Measurements from ENCODE around the gene ZNF620.

Gene ZNF620

DNA sequence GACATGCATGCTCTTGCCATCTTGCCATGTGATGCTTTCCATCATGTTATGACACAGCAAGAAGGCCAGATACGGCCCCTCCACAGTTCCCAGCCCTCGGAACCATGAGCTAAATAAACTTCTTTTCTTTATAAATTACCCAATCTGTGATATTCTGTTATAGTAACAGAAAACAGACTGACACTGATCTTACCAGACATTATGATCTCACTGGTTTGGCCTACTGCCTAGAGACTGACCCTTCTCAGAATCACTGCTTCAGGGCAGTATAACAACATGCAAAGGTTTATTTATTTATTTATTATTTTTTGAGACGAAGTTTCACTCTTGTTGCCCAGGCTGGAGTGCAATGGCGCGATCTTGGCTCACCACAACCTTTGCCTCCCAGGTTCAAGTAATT is 14.9 kb upstream of the ZNF620 start:
- Histone ChIP-seq H3K27ac (no peak overlapping the region), H3K27me3 (no peaks in the 10 kb centered on the region), H3K36me3 (peaks cover 22 to 38% (median 29%) of the 10 kb centered on the region in 3 donors), H3K9me3 (peaks cover 3 to 26% (median 25%) of the 10 kb centered on the region in 3 donors), H3K4me1 (no peaks in the 10 kb centered on the region), H3K4me3 (no peak overlapping the region)
- intact Hi-C loops (cut with DNase I; ENCODE audit: low total_unique reads), result no loop called here
- TF ChIP-seq, protein P1, sequence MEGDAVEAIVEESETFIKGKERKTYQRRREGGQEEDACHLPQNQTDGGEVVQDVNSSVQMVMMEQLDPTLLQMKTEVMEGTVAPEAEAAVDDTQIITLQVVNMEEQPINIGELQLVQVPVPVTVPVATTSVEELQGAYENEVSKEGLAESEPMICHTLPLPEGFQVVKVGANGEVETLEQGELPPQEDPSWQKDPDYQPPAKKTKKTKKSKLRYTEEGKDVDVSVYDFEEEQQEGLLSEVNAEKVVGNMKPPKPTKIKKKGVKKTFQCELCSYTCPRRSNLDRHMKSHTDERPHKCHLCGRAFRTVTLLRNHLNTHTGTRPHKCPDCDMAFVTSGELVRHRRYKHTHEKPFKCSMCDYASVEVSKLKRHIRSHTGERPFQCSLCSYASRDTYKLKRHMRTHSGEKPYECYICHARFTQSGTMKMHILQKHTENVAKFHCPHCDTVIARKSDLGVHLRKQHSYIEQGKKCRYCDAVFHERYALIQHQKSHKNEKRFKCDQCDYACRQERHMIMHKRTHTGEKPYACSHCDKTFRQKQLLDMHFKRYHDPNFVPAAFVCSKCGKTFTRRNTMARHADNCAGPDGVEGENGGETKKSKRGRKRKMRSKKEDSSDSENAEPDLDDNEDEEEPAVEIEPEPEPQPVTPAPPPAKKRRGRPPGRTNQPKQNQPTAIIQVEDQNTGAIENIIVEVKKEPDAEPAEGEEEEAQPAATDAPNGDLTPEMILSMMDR (IDR thresholded peaks at IDR 0.05), result no peak
- DNase-seq, result no peak

DNA sequence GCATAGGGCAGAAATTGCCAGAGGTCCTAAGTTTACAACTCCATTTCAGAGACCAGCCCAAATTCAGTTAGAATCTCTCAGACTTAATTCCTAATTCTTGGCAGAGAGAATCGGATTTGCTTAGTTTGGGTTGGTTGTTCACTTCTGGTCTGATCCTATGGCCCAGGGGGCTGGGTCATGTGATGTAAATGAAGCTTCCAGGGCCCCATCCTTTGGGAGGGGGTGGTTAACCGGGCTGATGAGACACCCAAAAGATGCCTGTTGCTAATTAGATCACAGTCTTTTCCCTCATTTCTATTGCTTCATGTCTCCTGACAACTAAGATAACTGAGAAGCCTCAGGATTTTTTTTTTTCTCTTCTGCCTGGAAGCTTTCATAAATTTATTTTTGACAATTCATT is 11.1 kb upstream of the ZNF620 start:
- H3K36me3 ChIP-seq, result peaks cover 0 to 2% (median 1%) of the 10 kb centered on the region in 3 donors
- no peaks in the 10 kb centered on the region for H3K27me3 ChIP-seq
- H3K27ac ChIP-seq, result no peak overlapping the region
- H3K4me1 ChIP-seq, result no peaks in the 10 kb centered on the region
- intact Hi-C loops (cut with DNase I; ENCODE audit: low total_unique reads), result no loop called here
- TF ChIP-seq, protein P1 (IDR thresholded peaks at IDR 0.05), result no peak
- H3K9me3 ChIP-seq, result peaks cover 0 to 6% (median 0%) of the 10 kb centered on the region in 3 donors
- no peak for DNase-seq
- H3K4me3 ChIP-seq, result no peak overlapping the region

DNA sequence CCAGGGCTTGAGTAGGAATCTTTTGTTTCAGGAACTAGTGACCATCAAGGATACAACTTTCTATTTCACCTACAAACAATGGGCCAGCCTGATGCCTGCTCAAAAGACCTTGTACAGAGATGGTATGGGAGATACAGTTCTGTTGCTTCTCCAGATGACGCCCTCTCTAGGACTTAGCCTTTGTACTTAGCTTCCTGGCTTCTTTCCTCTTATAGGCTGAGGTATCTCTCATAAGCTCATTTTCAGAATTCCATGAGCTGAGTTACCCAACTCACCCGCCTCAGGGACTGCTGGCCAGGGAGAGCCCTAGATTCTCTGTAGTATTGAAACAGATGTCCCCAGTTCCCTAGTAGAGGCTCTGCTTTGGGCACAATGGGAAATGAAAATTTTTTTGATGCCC is 8.6 kb upstream of the ZNF620 start:
- H3K27ac ChIP-seq, result no peak overlapping the region
- H3K9me3 ChIP-seq, result no peaks in the 10 kb centered on the region
- TF ChIP-seq, protein P1 (IDR thresholded peaks at IDR 0.05), result no peak
- intact Hi-C loops (cut with DNase I; ENCODE audit: low total_unique reads), result no loop called here
- no peak for DNase-seq
- no peaks in the 10 kb centered on the region for H3K27me3 ChIP-seq
- no peaks in the 10 kb centered on the region for H3K36me3 ChIP-seq
- no peaks in the 10 kb centered on the region for H3K4me1 ChIP-seq
- no peak overlapping the region for H3K4me3 ChIP-seq

DNA sequence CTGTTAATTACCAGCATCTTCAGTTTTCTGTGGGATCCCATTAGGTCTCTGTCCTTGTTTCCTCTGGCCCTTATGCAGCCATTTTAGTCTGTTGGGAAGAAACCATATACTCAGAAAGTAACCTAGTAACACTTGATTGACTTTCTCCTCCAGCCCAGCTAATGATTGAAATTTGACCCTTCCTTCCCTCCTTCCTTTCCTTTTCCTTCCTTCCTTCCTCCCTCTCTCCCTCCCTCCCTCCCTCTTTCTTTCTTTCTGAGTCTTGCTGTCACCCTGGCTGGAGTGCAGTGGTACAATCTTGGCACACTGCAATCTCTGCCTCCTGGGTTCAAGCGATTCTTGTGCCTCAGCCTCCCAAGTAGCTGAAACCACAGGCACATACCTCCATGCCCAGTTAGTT is 5.9 kb upstream of the ZNF620 start:
- intact Hi-C loops (cut with DNase I; ENCODE audit: low total_unique reads), result no loop called here
- TF ChIP-seq, protein P1 (IDR thresholded peaks at IDR 0.05), result no peak
- no peak overlapping the region for H3K4me3 ChIP-seq
- no peaks in the 10 kb centered on the region for H3K27me3 ChIP-seq
- H3K4me1 ChIP-seq, result peaks cover 0 to 11% (median 5%) of the 10 kb centered on the region in 4 donors
- H3K27ac ChIP-seq, result no peak overlapping the region
- no peaks in the 10 kb centered on the region for H3K9me3 ChIP-seq
- H3K36me3 ChIP-seq, result no peaks in the 10 kb centered on the region
- DNase-seq, result no peak

DNA sequence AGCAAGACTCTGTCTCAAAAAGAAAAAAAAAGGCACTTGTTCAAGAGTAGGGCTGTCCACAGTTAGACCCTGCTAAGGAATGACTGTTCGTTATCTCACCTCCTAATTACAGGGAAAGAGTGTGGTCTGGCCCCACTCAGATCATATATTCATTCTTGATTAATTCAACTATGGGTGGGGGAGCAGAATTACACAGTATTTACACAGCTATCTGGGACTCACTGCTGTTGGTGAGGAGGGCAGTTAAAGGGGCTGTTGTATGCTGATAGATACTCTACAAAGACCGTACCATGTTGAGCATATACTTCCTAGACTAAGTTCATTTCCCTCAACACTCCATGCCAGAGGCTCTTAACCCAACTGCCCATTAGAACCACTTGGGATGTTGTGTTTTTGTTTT is 3.8 kb upstream of the ZNF620 start:
- intact Hi-C loops (cut with DNase I; ENCODE audit: low total_unique reads), result no loop called here
- H3K4me1 ChIP-seq, result peaks cover 0 to 23% (median 12%) of the 10 kb centered on the region in 4 donors
- H3K27ac ChIP-seq, result no peak overlapping the region
- no peaks in the 10 kb centered on the region for H3K27me3 ChIP-seq
- TF ChIP-seq, protein P1 (IDR thresholded peaks at IDR 0.05), result no peak
- H3K4me3 ChIP-seq, result no peak overlapping the region
- no peaks in the 10 kb centered on the region for H3K9me3 ChIP-seq
- H3K36me3 ChIP-seq, result no peaks in the 10 kb centered on the region
- DNase-seq, result no peak
